AG04450 (cell line): Measurements from ENCODE around the gene SERAC1. TPM values are rescaled to one million over a fixed set of nuclear protein-coding genes. Genes with fewer than 3 reads are reported as not detected.

Experiments
- CTCF ChIA-PET: fragments of 300-600, 350-600 bp; formaldehyde crosslinking; extraction: SDS; loops from one replicate; lab custom pipeline; 2022; ENCODE audit warnings: antibody characterized with exemption, inconsistent platforms; lab: Charles Lee
- POLR2A ChIA-PET: fragments of 350-600 bp; formaldehyde crosslinking; extraction: SDS; loops from one replicate; lab custom pipeline; 2021; ENCODE audit warnings: antibody characterized with exemption, inconsistent platforms; lab: Yijun Ruan, JAX
- DNase-seq: peaks from one replicate; pipeline ENCODE4 v3.0.0-alpha.2; 2011; ENCODE audit warnings: low read depth, low spot score
- H3K27ac ChIP-seq: one replicate; pipeline ENCODE4 v1.5.1; 2012; ENCODE audit warnings: low read depth, low read length, control low read depth
- H3K27me3 ChIP-seq: one replicate; pipeline ENCODE4 v1.6.0; 2012; ENCODE audit warnings: low read length; ENCODE audit not compliant: control insufficient read depth, insufficient read depth
- H3K4me3 ChIP-seq: 2 replicates; pipeline ENCODE4 v1.5.1; 2011; ENCODE audit warnings: mild to moderate bottlenecking, low read depth, low read length, control low read depth
- H3K9me3 ChIP-seq: 2 replicates; pipeline ENCODE4 v1.5.1; 2012; ENCODE audit warnings: low read length; ENCODE audit not compliant: control insufficient read depth, insufficient read depth
- CTCF ChIP-seq: IDR thresholded peaks from 2 replicates; pipeline ENCODE4 v1.5.1; 2011; ENCODE audit warnings: low read depth, low read length, control low read depth, inconsistent platforms
- polyA plus RNA-seq: library from polyadenylated mRNA; depleted of rRNA; stranded (reverse); fragments of >200 nt; gene quantifications from 2 replicates; pipeline ENCODE4 v1.2.3, GENCODE V29; 2011

Gene SERAC1
- polyA plus RNA-seq, 1 experiment, result 14.5 TPM

GRCh38 chr6:158207422-158207788, 39.3 kb upstream of the SERAC1 start:
- ChIA-PET POLR2A (no interaction called here), CTCF (interaction anchor here (0.9 to 1.7 kb wide), 3 partner anchors 12 to 484 kb away, joined by 3 to 7 read pairs (median 3); no protein-coding TSS in a partner anchor)
- Histone ChIP-seq H3K9me3 (peaks cover 2% of the 10 kb centered on the region; the same call in 1 of the 2 replicates), H3K4me3 (no peak overlapping the region), H3K27ac (no peak overlapping the region), H3K27me3 (no peaks in the 10 kb centered on the region)
- no peak for DNase-seq
- no peak for TF ChIP-seq CTCF

GRCh38 chr6:158206740-158207421, 38.8 kb upstream of the SERAC1 start:
- H3K27me3 ChIP-seq, result no peaks in the 10 kb centered on the region
- DNase-seq, result no peak
- no peak overlapping the region for H3K27ac ChIP-seq
- no peak for TF ChIP-seq CTCF
- H3K4me3 ChIP-seq, result no peak overlapping the region
- peaks cover 2% of the 10 kb centered on the region; the same call in 1 of the 2 replicates for H3K9me3 ChIP-seq
- POLR2A ChIA-PET, result no interaction called here
- CTCF ChIA-PET, result interaction anchor here (0.9 to 1.7 kb wide), 3 partner anchors 13 to 484 kb away, joined by 3 to 7 read pairs (median 3); no protein-coding TSS in a partner anchor

DNA sequence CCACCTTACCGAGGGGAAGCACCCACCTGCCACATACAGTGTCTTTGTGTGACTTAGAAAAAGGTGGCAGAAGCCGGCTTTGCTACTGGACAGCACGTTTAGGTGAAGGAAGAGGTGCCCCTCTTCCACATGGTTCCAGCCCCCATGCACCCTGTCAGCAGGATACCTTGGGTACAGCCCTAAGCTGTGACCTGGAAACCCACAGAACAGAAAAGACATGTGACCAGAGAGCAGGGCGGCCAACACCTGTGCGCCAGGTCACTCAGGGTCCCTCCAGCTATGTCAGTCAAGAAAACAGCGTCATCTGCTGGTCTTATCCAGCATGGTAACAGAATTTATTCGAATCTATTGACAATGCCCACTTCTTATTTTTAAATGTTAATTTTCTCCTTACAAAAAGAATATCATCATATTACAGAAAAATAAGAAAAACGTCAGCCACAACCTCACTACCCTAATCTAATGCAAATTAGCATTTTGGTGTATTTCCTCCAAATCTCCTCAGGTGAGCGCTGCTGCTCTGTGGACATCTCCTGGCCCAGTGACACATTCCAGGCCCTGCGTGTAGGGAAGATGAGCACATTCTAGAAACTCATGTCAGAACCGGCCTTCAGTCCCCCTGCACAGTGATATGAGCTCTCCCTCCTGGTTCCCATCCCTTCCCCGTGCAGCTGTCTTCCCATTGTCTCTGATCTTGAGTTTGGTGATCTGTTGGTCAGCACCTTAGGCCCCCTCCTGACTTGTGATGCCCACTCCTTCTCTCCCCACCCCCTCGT, 37.3 kb upstream of the SERAC1 start:
- Histone ChIP-seq H3K27me3 (no peaks in the 10 kb centered on the region), H3K27ac (no peak overlapping the region), H3K4me3 (no peak overlapping the region), H3K9me3 (peaks cover 2% of the 10 kb centered on the region; the same call in 1 of the 2 replicates)
- no peak for DNase-seq
- ChIA-PET POLR2A (interaction anchor here (0.6 kb wide), 1 partner anchor 369 kb away, joined by 3 read pairs; no protein-coding TSS in a partner anchor), CTCF (interaction anchor here (0.6 to 1.3 kb wide), 5 partner anchors 9 to 615 kb away, joined by 3 to 6 read pairs (median 3); no protein-coding TSS in a partner anchor)
- peak; percentile 41 for TF ChIP-seq CTCF

- no peak for TF ChIP-seq CTCF
- no peak overlapping the region for H3K4me3 ChIP-seq
- ChIA-PET POLR2A (no interaction called here), CTCF (interaction anchor here (3.0 kb wide), 1 partner anchor 15 kb away, joined by 10 read pairs; no protein-coding TSS in a partner anchor)
- H3K27me3 ChIP-seq, result no peaks in the 10 kb centered on the region
- H3K27ac ChIP-seq, result no peak overlapping the region
- no peak for DNase-seq
- H3K9me3 ChIP-seq, result no peaks in the 10 kb centered on the region
Observed at GRCh38 chr6:158198461-158198860, 30.4 kb upstream of the SERAC1 start.
